NCI-H2081 (cell line): Measurements from ENCODE around the gene LSM3.

Experiments used
- DNase-seq, 2 experiments: peaks; one replicate each; lab custom pipeline; 2025; lab: John Stamatoyannopoulos, UW

The LSM3 gene

GRCh38 chr3:14143271-14144225 lies 35.1 kb upstream of the LSM3 start:
- no peak for DNase-seq

GRCh38 chr3:14144423-14145075 lies 34.1 kb upstream of the LSM3 start:
- DNase-seq: peak; percentile 3 to 55

DNA sequence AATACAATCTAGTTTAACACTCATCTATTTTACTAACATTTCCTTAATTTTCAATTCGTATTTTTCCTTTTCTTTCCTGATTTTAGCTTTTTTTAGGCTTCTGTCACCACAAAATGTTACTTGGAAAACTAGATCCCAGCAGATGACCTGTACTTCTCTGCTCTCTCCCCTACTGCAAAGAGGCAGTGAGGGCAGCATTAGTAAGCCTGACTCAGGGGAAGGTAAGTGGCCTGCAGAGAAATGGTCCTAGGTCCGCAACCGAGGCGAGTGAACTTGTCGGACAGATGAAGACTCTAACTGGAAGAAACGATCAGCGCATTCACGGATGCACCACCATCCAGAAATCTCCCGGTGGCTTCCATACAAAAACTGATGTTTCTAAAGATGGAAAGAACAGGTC lies 33.4 kb upstream of the LSM3 start:
- DNase-seq: no peak

GRCh38 chr3:14145670-14146380 lies 32.8 kb upstream of the LSM3 start:
- no peak for DNase-seq

DNA sequence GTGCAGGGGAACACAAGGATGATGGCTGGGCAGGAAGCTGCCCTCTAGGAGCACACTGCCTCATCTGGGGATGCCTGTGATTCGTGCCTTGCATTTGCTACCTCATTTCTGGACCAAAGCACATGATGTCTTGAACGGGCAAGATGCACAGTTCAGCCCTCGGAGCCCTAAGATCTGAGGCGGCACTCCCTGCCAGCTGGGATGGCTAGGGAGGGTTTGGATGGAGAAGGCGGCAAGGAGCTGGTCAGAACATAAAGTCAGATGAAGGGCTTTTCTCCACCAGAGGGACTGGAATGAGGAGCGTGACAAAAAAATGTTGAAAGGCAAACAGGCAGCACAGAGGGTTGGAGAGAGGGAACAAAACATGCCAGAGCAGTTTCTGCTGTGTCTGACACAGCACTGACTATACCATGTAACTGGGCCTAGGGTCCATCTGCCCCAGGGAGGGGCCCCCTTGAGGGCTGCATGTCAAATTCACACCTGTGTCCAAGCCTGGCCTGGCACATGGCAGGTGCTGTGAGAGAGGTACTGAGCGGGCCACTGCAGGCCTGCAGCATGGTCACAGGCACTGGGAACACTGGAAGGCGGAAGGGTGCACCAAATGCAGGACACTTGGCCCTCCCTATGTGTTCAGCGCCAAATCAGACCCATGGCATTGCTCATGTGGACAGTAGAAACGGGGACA lies 32.1 kb upstream of the LSM3 start:
- DNase-seq: no peak

DNA sequence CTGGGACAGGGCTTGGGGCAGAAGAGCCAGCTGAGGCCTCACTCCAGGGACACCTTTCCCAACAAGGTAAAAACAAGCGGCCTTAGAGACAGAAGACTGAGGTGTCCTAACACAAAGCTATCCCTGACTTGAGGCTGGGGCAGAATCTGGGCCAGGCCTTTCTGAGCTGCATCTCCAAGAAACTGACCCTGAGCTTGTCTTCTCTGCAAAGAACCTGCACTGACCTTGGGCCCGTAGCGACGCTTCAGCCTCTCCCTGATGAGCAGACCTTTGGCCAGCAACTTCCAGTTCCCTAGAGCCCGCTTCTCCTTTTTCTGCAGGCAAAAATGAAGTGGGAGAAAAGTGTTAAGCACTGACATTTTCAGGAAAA lies 31.6 kb upstream of the LSM3 start:
- no peak for DNase-seq

DNA sequence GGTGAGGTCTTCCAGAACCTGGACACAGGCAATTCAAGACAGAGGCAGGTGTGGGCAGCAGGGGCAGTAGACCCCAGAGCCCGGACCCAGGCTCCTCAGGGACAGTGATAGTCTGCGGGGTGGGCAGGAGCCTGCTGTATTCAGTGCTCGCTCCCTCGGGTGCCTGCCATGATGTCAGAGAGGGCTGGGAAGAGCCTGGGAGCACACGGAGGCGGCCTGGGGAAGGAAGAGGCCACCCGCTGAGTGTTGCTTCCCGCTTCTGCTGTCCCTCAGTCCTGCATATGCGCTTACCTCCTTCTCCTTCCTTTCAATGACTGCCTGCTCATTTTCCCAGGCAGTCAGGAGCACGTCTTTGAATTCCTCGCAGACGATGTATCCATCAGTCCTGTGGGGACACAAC lies 31.0 kb upstream of the LSM3 start:
- no peak for DNase-seq

DNA sequence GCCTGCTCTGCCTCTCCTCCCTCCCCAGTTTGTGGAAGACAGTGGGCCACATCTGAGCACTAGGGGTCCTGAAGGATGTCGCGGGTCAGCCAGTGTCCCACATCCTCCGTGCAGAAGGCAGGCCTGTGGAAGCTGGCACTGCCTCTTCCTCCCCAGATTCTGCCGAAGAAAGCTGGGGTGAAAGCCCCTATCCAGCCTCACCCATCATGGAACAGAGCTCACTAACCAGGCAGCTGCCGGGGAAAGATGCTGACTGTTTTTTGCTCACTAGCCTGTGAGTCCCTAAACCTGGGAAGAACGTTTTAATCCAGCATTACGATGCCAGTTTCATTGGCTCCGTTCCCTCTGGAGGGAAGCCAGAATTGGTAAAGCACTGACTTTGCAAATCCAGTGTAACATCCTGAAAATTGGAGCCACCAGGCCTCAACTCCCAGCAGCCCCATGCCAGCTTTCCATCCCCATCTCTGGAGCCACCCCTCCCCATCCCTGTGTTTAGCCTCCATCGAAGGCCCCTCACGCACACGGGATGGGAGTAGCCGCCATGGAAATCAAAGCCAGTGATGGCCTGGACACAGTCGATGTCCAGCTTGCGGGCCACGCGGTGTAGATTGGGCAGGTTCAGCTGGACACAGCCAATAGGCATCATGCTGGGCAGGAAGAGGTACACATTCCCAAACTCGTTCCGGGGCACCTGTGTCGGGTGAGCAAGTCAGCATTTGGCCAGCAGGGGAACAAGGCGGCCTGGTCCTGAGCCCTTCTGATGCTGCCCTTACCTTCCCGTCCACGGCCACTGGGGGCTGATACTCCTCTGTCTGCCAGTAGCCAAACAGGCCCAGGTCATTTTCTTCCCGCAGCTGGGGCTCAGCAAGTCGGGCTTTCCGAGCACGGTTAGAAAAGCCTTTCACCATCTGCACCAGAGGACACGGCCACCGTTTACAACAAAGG lies 30.3 kb upstream of the LSM3 start:
- no peak for DNase-seq

DNA sequence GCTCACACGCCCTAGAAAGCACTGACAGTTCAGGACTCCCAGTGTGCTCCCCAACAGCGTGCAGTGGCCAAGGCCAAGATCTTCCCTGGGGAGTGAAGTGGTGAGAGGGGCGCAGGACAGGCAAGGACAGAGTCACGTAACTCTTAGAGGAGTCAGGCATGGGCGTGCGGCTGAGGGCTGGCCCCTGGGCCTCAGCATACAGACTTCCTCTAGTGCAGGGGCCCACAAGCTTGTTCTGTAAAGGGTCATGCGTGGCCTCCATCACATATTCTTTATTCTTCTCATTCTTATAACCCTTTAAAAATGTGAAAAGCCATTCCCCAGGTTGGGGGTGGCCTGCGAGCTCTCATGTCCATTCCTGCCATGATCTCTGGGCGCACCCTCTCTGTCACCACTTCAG lies 28.5 kb upstream of the LSM3 start:
- no peak for DNase-seq

- DNase-seq: no peak
Measured at GRCh38 chr3:14150491-14151230, 28.0 kb upstream of the LSM3 start.

GRCh38 chr3:14151471-14152083 lies 27.0 kb upstream of the LSM3 start:
- no peak for DNase-seq

- DNase-seq: no peak
Measured at GRCh38 chr3:14152233-14152962, 26.2 kb upstream of the LSM3 start.

GRCh38 chr3:14152963-14153355 lies 25.7 kb upstream of the LSM3 start:
- DNase-seq: no peak

DNA sequence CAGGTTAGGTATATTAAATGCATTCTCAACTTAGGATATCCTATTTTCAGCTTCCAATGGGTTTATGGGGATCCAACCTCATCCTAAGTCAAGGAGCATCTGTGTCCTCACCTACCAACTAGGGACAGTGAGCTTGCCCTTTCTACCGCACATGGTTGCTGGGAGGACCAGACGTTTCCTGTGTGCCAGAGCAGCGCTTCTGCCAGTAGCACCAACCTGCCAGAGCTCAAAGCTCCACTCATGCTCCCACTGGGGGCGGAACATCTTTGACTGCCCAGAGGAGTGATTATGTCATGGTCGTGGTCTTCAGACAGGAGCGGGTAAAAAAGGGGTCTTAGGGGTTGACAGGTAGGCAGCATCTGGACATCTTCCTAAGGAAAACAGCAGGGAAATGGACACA lies 25.0 kb upstream of the LSM3 start:
- DNase-seq: no peak

GRCh38 chr3:14154276-14154675 lies 24.3 kb upstream of the LSM3 start:
- no peak for DNase-seq

GRCh38 chr3:14154895-14155440 lies 23.6 kb upstream of the LSM3 start:
- no peak for DNase-seq

- no peak for DNase-seq
Measured at GRCh38 chr3:14156201-14156600, 22.4 kb upstream of the LSM3 start.

GRCh38 chr3:14156843-14157561 lies 21.6 kb upstream of the LSM3 start:
- DNase-seq: no peak
